HEK293 (cell line): ENCODE measurements around the gene ARMH3.

Source experiments
- ZNF121 ChIP-seq: fragments of 450-650 bp; formaldehyde crosslinking; IDR thresholded peaks from 2 replicates; pipeline ENCODE4 v1.5.1; 2016; ENCODE audit warnings: missing biosample characterization, missing genetic modification characterization
- ZNF157 ChIP-seq: fragments of 450-650 bp; formaldehyde crosslinking; IDR thresholded peaks from 2 replicates; pipeline ENCODE4 v1.5.1; 2016; ENCODE audit warnings: missing biosample characterization, missing genetic modification characterization
- ZNF23 ChIP-seq: fragments of 450-650 bp; formaldehyde crosslinking; IDR thresholded peaks from 2 replicates; pipeline ENCODE4 v1.5.1; 2016; ENCODE audit warnings: missing biosample characterization, missing genetic modification characterization, borderline replicate concordance
- ZNF621 ChIP-seq: fragments of 450-650 bp; formaldehyde crosslinking; IDR thresholded peaks from 2 replicates; pipeline ENCODE4 v1.5.1; 2017; ENCODE audit warnings: missing biosample characterization, missing genetic modification characterization
- ZNF837 ChIP-seq: fragments of 450-650 bp; formaldehyde crosslinking; IDR thresholded peaks from 2 replicates; pipeline ENCODE4 v1.5.1; 2016; ENCODE audit warnings: missing biosample characterization, missing genetic modification characterization
- TF ChIP-seq, protein P1 (sequence below): fragments of 450-650 bp; formaldehyde crosslinking; IDR thresholded peaks from 2 replicates; pipeline ENCODE4 v1.5.1; 2016; ENCODE audit warnings: missing biosample characterization, missing genetic modification characterization, borderline replicate concordance
- TF ChIP-seq, protein P2 (sequence below): fragments of 450-650 bp; formaldehyde crosslinking; IDR thresholded peaks from 2 replicates; pipeline ENCODE4 v1.5.1; 2016; ENCODE audit warnings: missing biosample characterization, missing genetic modification characterization
- TF ChIP-seq, protein P3 (sequence below): fragments of 450-650 bp; formaldehyde crosslinking; IDR thresholded peaks from 2 replicates; pipeline ENCODE4 v1.5.1; 2016; ENCODE audit warnings: missing biosample characterization, missing genetic modification characterization

DNA sequence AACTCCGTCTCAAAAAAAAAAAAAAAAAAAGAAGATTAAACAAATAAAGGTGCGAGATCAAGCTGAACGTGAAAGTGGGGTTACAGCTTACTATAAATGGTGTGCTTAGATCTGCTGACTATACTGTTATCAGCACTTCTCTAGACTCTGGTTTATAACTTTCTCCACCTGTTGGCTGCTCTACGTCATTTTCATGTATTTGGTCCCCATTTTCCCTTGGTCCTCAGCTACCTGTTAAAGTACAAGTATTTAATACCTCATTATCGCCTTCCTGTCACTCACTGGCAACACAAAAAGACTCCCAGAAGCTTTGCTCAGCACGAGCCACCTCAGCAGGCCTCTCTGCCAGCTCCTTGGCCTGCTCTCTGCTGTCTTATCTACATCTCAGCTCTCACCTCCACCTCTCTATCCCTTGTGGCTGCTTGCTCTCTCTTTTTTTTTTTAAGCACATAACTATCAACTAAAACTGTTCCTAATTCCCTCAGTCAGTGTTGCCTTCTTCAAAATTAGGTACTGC lies 95.0 kb downstream of the ARMH3 start:
- TF ChIP-seq ZNF23 (tag by site-specific recombination) (no peak), ZNF157 (no peak), ZNF121 (tag by site-specific recombination) (no peak), ZNF621 (no peak), ZNF837 (tag by site-specific recombination) (no peak)
- TF ChIP-seq, protein P1, sequence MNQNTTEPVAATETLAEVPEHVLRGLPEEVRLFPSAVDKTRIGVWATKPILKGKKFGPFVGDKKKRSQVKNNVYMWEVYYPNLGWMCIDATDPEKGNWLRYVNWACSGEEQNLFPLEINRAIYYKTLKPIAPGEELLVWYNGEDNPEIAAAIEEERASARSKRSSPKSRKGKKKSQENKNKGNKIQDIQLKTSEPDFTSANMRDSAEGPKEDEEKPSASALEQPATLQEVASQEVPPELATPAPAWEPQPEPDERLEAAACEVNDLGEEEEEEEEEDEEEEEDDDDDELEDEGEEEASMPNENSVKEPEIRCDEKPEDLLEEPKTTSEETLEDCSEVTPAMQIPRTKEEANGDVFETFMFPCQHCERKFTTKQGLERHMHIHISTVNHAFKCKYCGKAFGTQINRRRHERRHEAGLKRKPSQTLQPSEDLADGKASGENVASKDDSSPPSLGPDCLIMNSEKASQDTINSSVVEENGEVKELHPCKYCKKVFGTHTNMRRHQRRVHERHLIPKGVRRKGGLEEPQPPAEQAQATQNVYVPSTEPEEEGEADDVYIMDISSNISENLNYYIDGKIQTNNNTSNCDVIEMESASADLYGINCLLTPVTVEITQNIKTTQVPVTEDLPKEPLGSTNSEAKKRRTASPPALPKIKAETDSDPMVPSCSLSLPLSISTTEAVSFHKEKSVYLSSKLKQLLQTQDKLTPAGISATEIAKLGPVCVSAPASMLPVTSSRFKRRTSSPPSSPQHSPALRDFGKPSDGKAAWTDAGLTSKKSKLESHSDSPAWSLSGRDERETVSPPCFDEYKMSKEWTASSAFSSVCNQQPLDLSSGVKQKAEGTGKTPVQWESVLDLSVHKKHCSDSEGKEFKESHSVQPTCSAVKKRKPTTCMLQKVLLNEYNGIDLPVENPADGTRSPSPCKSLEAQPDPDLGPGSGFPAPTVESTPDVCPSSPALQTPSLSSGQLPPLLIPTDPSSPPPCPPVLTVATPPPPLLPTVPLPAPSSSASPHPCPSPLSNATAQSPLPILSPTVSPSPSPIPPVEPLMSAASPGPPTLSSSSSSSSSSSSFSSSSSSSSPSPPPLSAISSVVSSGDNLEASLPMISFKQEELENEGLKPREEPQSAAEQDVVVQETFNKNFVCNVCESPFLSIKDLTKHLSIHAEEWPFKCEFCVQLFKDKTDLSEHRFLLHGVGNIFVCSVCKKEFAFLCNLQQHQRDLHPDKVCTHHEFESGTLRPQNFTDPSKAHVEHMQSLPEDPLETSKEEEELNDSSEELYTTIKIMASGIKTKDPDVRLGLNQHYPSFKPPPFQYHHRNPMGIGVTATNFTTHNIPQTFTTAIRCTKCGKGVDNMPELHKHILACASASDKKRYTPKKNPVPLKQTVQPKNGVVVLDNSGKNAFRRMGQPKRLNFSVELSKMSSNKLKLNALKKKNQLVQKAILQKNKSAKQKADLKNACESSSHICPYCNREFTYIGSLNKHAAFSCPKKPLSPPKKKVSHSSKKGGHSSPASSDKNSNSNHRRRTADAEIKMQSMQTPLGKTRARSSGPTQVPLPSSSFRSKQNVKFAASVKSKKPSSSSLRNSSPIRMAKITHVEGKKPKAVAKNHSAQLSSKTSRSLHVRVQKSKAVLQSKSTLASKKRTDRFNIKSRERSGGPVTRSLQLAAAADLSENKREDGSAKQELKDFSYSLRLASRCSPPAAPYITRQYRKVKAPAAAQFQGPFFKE (tag by site-specific recombination) = no peak
- TF ChIP-seq, protein P2, sequence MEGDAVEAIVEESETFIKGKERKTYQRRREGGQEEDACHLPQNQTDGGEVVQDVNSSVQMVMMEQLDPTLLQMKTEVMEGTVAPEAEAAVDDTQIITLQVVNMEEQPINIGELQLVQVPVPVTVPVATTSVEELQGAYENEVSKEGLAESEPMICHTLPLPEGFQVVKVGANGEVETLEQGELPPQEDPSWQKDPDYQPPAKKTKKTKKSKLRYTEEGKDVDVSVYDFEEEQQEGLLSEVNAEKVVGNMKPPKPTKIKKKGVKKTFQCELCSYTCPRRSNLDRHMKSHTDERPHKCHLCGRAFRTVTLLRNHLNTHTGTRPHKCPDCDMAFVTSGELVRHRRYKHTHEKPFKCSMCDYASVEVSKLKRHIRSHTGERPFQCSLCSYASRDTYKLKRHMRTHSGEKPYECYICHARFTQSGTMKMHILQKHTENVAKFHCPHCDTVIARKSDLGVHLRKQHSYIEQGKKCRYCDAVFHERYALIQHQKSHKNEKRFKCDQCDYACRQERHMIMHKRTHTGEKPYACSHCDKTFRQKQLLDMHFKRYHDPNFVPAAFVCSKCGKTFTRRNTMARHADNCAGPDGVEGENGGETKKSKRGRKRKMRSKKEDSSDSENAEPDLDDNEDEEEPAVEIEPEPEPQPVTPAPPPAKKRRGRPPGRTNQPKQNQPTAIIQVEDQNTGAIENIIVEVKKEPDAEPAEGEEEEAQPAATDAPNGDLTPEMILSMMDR (tag by site-specific recombination) = no peak
- TF ChIP-seq, protein P3, sequence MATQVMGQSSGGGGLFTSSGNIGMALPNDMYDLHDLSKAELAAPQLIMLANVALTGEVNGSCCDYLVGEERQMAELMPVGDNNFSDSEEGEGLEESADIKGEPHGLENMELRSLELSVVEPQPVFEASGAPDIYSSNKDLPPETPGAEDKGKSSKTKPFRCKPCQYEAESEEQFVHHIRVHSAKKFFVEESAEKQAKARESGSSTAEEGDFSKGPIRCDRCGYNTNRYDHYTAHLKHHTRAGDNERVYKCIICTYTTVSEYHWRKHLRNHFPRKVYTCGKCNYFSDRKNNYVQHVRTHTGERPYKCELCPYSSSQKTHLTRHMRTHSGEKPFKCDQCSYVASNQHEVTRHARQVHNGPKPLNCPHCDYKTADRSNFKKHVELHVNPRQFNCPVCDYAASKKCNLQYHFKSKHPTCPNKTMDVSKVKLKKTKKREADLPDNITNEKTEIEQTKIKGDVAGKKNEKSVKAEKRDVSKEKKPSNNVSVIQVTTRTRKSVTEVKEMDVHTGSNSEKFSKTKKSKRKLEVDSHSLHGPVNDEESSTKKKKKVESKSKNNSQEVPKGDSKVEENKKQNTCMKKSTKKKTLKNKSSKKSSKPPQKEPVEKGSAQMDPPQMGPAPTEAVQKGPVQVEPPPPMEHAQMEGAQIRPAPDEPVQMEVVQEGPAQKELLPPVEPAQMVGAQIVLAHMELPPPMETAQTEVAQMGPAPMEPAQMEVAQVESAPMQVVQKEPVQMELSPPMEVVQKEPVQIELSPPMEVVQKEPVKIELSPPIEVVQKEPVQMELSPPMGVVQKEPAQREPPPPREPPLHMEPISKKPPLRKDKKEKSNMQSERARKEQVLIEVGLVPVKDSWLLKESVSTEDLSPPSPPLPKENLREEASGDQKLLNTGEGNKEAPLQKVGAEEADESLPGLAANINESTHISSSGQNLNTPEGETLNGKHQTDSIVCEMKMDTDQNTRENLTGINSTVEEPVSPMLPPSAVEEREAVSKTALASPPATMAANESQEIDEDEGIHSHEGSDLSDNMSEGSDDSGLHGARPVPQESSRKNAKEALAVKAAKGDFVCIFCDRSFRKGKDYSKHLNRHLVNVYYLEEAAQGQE (tag by site-specific recombination) = no peak
